Non-pigmented ciliary epithelial cell (primary cell): ENCODE results near the gene QPCTL.
A peak's percentile ranks its signal among the peaks of the same experiment; 100 is the strongest.

ENCODE experiments used
- DNase-seq: peaks from one replicate; pipeline ENCODE4 v3.0.0-alpha.2; 2010; ENCODE audit warnings: low read depth

The QPCTL gene

GRCh38 chr19:45692187-45693105 is at the start of gene QPCTL:
TSS of gene QPCTL (plus strand) at chr19:45692666. CDS start at chr19:45692704, 38 bp downstream.
- DNase-seq, result peak; percentile 99

DNA sequence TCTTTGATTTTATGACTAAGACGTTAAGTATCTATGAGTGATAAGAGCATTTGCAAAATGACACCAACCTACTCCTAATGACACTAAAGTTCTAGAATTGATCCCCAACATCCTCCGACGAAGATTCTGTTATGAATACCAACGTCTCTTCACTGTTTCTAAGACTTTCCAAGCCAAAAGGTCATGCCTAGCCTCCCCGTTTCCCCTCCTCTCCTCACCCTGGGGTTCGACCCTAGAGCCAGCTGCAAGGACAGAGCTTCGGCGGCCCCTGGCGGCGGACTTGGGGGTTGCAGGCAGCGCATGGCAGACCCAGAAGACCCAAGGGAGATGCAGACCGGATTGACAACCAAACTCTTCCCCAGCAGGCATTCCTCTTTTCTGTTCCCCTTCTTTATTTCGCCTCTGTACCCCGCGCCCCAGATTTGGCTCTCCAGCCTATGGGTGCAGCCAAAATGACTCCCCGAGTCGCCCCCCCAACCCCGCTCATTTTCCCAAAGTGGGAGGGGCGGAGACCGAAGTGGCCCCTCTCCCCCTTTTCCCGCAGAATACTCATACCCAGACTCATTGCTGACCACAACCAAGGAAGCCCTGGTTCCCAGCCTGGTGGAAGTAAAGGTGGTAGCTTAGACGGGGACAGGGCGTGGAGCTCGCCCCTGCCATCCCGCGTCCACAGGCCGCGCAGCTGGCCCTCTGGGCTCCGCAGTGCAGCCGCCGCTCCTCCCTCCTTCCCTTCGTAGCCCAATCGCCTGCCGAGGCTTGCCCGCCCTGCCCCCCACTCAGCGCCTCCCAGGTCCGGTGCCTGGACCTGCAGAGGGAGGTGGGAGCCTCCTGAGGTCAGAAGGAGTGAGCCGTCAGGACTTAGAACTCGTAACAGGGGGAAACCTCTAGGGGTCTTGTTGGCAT is 49.2 kb upstream of the QPCTL start:
- DNase-seq, result no peak

DNA sequence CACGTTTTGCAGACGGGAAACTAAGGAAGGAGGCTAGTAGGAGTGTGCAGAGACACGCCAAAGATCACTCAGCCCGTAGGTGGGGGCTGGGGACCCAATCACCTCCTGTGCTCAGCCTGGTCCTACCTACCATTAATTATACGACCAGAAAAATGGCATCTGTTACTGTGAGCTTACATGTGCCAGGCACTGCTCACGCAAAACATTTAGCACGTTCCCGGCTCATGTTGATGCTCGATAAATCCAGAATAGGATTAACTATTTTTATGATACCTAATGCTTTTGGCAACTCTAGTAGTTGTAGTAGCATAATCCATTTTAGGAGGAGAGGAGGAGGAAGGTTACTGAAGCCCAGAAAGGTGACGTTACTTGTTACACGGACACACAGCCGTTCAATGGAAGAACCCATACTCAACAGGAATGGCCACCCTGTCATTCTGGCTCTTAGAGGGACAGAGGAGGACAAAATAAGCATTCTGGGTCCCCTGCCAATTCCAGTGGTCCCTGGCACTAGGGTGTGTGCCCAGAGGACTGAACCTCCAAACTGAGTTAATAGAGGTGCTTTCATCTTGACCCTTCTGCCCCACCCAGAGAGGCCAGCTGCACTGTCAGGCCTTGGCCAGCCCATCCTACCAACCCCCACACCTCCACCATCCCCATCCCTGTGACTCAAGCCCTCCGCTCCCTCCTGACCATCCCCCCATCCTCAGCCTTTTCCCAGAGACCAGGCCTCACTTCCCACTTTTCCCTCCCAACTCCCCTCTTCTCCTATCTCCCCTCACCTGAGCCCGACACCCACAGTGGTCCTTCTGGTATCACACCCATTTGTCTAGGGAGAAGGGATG is 48.3 kb upstream of the QPCTL start:
- no peak for DNase-seq

DNA sequence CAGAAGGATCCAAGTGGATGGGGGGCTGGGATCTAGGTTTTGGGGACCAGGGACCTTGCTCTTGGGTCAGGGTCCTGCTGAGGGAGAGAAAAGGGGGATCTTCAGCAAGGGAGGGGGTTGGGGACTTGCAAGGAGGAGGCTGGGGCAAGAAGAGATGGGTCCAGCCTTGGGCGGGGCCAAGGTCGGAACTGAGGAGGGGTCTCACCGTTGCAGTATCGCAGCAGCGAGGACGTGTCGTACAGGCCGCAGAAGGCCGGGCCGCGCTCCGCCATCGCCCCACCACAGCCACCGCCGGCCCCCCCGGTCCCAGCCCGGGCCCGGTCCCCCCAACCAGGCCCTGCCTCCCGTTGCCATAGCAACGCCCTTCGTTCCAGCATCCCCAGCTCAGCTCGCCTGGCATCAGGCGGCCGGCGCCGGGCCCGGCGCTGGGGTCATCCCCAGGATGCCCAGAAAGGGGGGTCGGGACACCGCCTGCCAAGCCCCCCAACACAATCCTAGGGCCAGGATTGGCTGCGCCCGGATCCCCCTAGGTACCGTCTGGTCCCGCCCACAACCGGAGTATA is 47.3 kb upstream of the QPCTL start:
- DNase-seq, result no peak

DNA sequence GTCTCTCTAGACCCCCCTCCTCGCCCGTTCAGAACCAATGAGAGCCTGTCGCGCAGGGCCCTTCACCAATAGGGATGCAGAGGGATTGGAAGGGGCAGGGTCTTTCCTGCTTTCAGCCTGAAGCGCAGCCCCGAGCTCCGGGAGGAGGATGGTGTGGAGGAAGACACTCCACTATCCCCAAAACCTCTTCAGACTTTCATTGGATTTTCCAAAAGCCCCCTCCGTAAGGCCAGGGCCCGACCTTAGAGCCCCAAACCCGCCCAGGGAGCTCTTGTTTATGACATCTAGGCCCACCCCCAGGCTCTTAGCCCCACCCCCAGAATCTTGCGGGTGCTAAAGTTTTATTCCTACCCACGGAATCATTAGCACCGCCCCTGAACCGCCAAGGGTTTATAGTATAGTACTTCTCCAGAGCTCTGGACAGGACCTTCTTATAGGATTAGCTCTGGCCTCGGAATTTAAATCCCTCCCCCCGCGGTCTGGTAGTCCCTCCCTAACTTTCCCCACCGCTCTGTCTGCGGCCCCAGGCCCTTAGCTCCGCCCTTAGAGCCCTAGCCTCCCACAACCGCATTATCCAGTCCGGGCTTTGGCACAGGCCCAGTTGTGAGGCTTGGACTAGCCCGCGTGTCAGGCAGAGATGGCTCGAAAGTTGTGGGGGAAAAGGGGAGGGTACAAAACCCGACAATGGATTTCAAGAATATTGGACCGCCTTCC is 46.7 kb upstream of the QPCTL start:
- no peak for DNase-seq

DNA sequence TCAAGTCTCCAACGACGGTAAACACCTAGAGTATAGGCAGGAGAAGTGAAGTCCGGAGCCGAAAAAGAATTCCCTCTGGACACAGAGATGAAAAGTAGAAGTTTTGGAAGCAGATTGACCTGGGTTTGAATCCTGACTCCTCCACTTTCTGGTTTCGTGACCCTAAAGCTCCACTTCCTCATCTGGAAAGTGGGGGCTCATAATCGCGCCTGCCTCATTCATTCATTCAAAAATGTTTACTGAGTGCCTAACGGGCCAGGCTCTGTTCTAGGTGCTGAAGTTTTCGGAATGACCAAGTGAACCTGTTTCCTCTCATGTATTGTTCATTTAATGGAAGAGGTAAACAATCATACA is 46.1 kb upstream of the QPCTL start:
- DNase-seq, result no peak

- no peak for DNase-seq
Observed at GRCh38 chr19:45650722-45651121, 41.7 kb upstream of the QPCTL start.

DNA sequence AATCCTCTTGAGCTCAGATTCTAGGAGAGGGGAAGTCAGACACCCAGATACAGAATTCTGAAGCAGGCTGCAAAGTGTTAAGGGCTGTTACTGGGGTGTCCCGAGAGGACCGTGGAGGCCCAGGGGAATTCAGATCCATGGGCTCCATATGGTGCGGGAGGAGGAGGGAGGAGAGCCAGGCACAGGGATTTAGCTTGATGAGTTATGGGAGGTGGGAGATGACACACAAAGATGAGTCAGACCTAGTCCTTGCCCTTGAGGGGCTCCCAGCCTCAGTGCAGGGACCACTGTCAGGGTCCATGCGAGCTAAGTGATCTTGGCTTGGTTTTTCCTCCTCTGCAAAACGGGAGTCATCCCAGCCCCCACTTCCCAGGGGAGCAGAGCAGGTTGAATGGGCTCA is 38.8 kb upstream of the QPCTL start:
- no peak for DNase-seq

GRCh38 chr19:45655073-45655472 is 37.4 kb upstream of the QPCTL start:
- no peak for DNase-seq

GRCh38 chr19:45657520-45658167 is 34.8 kb upstream of the QPCTL start:
- no peak for DNase-seq

DNA sequence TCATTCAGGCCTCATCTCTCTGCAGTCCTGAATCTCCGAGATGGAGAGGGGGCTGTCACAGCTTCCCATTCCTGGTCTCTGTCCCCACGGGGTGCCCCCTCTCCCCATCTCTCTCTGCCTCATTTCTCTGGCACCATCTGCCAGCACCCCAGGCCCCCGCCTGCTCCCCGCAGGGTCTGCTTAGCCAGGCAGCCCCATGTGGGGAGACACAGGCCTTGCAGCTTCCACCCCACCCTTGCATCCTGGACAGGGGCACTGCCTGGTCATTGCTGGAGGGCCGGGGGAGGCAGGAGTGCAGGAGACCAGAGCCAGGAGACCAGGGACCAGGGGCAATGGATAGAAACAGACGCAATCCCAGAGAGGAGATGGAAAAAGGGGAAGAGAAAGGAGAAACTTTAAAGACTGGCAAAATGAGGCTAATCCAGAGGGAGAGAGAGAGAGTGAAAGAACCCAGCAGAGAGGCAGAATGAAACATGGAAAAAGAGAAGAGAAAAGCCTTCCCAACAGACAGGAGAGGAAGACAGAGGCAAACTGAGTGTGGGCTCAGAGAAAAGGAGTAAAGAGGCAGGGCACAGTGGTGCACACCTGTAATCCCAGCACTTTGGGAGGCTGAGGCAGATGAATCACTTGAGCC is 33.3 kb upstream of the QPCTL start:
- no peak for DNase-seq

DNA sequence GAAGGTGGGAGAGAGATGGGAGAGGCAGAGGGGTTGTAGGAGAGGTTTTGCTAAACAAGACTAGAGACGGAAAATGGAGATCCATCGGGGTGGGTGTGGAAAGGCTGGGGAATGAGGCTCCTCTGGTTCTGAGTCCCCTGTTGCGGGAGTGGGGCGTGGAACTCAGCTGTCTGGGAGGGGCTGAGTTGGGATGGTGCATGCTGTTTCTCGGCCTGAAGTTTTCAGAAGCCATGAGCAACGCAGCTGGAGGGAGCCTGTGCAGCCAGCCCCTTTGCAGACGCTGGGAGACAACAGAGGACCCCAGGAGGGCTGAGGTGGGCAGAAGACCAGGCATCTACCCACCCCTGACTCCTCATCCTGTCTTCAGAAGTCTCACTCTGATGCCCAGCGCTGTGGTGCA is 31.8 kb upstream of the QPCTL start:
- no peak for DNase-seq

DNA sequence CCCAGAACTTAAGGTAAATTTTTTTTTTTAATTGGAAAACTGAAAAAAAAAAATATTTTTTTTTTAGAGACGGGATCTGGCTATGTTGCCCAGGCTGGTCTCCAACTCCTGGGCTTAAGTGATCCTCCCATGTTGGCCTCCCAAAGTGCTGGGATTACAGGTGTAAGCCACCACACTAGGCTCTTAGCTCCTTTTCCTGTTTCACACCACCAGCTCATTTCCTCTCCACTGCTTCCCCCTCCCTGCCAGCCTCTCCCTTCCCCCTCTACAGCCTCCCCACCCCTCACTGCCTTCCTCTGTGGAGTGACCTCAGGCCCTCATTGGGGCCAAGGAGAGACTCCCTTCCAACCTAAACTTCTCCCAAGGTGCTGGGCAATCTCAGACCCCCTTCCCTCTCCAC is 28.7 kb upstream of the QPCTL start:
- no peak for DNase-seq

- no peak for DNase-seq
Observed at GRCh38 chr19:45664575-45664974, 27.9 kb upstream of the QPCTL start.

GRCh38 chr19:45667620-45668341 is 24.7 kb upstream of the QPCTL start, which contains the start of gene GIPR:
TSS of gene GIPR (plus strand) at chr19:45668221. CDS start at chr19:45669521, 1,300 bp downstream.
- no peak for DNase-seq

- DNase-seq, result no peak
Observed at GRCh38 chr19:45668342-45668871, 24.1 kb upstream of the QPCTL start.

- no peak for DNase-seq
Observed at GRCh38 chr19:45670670-45671453, 21.6 kb upstream of the QPCTL start.

- DNase-seq, result no peak
Observed at GRCh38 chr19:45674946-45675345, 17.5 kb upstream of the QPCTL start.
